HG03571 (cell line): ENCODE results near the gene PCF11.
A peak's percentile ranks its signal among the peaks of the same experiment; 100 is the strongest.

Source experiments
- ATAC-seq: cut with Tn5 transposase; IDR thresholded peaks from one replicate; pipeline ENCODE4 v1.9.1; 2021; ENCODE audit not compliant: unreplicated experiment

The PCF11 gene

GRCh38 chr11:83153764-83154163 lies 3.2 kb upstream of the PCF11 start:
- no peak for ATAC-seq

- peak; percentile 97 for ATAC-seq
These were observed 561 bp upstream of the PCF11 start for GRCh38 chr11:83156144-83156995.

- ATAC-seq: no peak
These were observed 844 bp downstream of the PCF11 start for GRCh38 chr11:83157594-83158356.

- no peak for ATAC-seq
These were observed 1.4 kb downstream of the PCF11 start for GRCh38 chr11:83158357-83158786.

GRCh38 chr11:83158965-83159901 lies 2.3 kb downstream of the PCF11 start:
- ATAC-seq: no peak

- no peak for ATAC-seq
These were observed 3.3 kb downstream of the PCF11 start for GRCh38 chr11:83159902-83160865.

- ATAC-seq: no peak
These were observed 4.8 kb downstream of the PCF11 start for GRCh38 chr11:83161610-83162199.

GRCh38 chr11:83162377-83162776 lies 5.4 kb downstream of the PCF11 start:
- peak; percentile 61 for ATAC-seq

GRCh38 chr11:83166193-83166866 lies 9.4 kb downstream of the PCF11 start:
- no peak for ATAC-seq

- no peak for ATAC-seq
These were observed 11.8 kb downstream of the PCF11 start for GRCh38 chr11:83168756-83169155.

GRCh38 chr11:83170865-83171264 lies 13.9 kb downstream of the PCF11 start:
- no peak for ATAC-seq

- ATAC-seq: no peak
These were observed 15.6 kb downstream of the PCF11 start for GRCh38 chr11:83172551-83172950.

GRCh38 chr11:83174008-83174407 lies 17.1 kb downstream of the PCF11 start:
- no peak for ATAC-seq

- ATAC-seq: no peak
These were observed 18.9 kb downstream of the PCF11 start for GRCh38 chr11:83175815-83176214.

- no peak for ATAC-seq
These were observed 24.9 kb downstream of the PCF11 start for GRCh38 chr11:83181815-83182214.

- no peak for ATAC-seq
These were observed 28.8 kb downstream of the PCF11 start for GRCh38 chr11:83185767-83186166.

GRCh38 chr11:83187465-83187864 lies 30.5 kb downstream of the PCF11 start:
- ATAC-seq: no peak

- ATAC-seq: no peak
These were observed 34.6 kb downstream of the PCF11 start for GRCh38 chr11:83191491-83191890.

- ATAC-seq: no peak
These were observed 35.1 kb downstream of the PCF11 start for GRCh38 chr11:83191986-83192385.
